CD4-positive, alpha-beta T cell treated with Interleukin-4 for 1 hour (primary cell): ENCODE data around the gene PMEPA1.

Experiments used
- DNase-seq, 2 donors: peaks; one replicate each; pipeline ENCODE4 v3.0.0-alpha.2; 2020 to 2022

PMEPA1 gene

GRCh38 chr20:57711311-57711712 is 1.5 kb upstream of the PMEPA1 start:
- no peak for DNase-seq

GRCh38 chr20:57710841-57711240 is 1.0 kb upstream of the PMEPA1 start:
- DNase-seq, result no peak

GRCh38 chr20:57708694-57709673 is 831 bp downstream of the PMEPA1 start:
- peak; percentile 30 to 51 for DNase-seq

- no peak for DNase-seq
These were observed 1.7 kb downstream of the PMEPA1 start for GRCh38 chr20:57707849-57708693.

- no peak for DNase-seq
These were observed 2.5 kb downstream of the PMEPA1 start for GRCh38 chr20:57707320-57707719.

GRCh38 chr20:57705127-57705899 is 4.5 kb downstream of the PMEPA1 start:
- no peak for DNase-seq

- no peak for DNase-seq
These were observed 5.6 kb downstream of the PMEPA1 start for GRCh38 chr20:57704245-57704644.

GRCh38 chr20:57703013-57703412 is 6.8 kb downstream of the PMEPA1 start:
- peak in 1 of 2 donors; percentile 62 for DNase-seq

- no peak for DNase-seq
These were observed 7.3 kb downstream of the PMEPA1 start for GRCh38 chr20:57702521-57702920.

- no peak for DNase-seq
These were observed 7.7 kb downstream of the PMEPA1 start for GRCh38 chr20:57702091-57702490.

GRCh38 chr20:57701651-57702050 is 8.2 kb downstream of the PMEPA1 start:
- DNase-seq, result no peak

- DNase-seq, result no peak
These were observed 8.7 kb downstream of the PMEPA1 start for GRCh38 chr20:57701090-57701489.

GRCh38 chr20:57699395-57699794 is 10.4 kb downstream of the PMEPA1 start:
- DNase-seq, result peak in 1 of 2 donors; percentile 41

- DNase-seq, result no peak
These were observed 10.9 kb downstream of the PMEPA1 start for GRCh38 chr20:57698867-57699275.

- no peak for DNase-seq
These were observed 11.5 kb downstream of the PMEPA1 start for GRCh38 chr20:57698116-57698866.

- no peak for DNase-seq
These were observed 12.3 kb downstream of the PMEPA1 start for GRCh38 chr20:57697543-57697942.

- DNase-seq, result no peak
These were observed 13.3 kb downstream of the PMEPA1 start for GRCh38 chr20:57696401-57696961.

- DNase-seq, result no peak
These were observed 13.9 kb downstream of the PMEPA1 start for GRCh38 chr20:57695940-57696339.

- no peak for DNase-seq
These were observed 14.8 kb downstream of the PMEPA1 start for GRCh38 chr20:57695012-57695411.

GRCh38 chr20:57694481-57694880 is 15.3 kb downstream of the PMEPA1 start:
- no peak for DNase-seq

- DNase-seq, result no peak
These were observed 16.0 kb downstream of the PMEPA1 start for GRCh38 chr20:57693670-57694329.
